MM.1S (cell line): Measurements from ENCODE around the gene UGT1A5.

Experiments
- DNase-seq: peaks from one replicate; pipeline ENCODE4 v3.0.0-alpha.2; 2015
- H2AFZ ChIP-seq: fragments of 300-600 bp; sonication (generic); 2 replicates; pipeline ENCODE4 v1.6.0; 2016; ENCODE audit warnings: antibody characterized with exemption, low read length
- H3F3A ChIP-seq: fragments of 300-600 bp; sonication (generic); 2 replicates; pipeline ENCODE4 v1.6.1; 2016; ENCODE audit warnings: mild to moderate bottlenecking, antibody characterized with exemption, low read length, moderate library complexity, mixed read lengths; ENCODE audit not compliant: insufficient read depth
- H3K27ac ChIP-seq: fragments of 300-600 bp; sonication (generic); 2 replicates; pipeline ENCODE4 v1.5.1; 2016; ENCODE audit warnings: mild to moderate bottlenecking, low read length
- H3K27me3 ChIP-seq: fragments of 300-600 bp; sonication (generic); replicated peaks from 2 replicates; pipeline ENCODE4 v1.6.0; 2016; ENCODE audit warnings: low read length; ENCODE audit not compliant: insufficient read depth
- H3K36me3 ChIP-seq: fragments of 300-600 bp; sonication (generic); replicated peaks from 2 replicates; pipeline ENCODE4 v1.6.1; 2016; ENCODE audit warnings: mild to moderate bottlenecking, low read length, mixed read lengths; ENCODE audit not compliant: insufficient read depth
- H3K4me1 ChIP-seq: fragments of 300-600 bp; sonication (generic); 2 replicates; pipeline ENCODE4 v1.6.1; 2016; ENCODE audit warnings: low read length, mixed read lengths
- H3K4me2 ChIP-seq: fragments of 300-600 bp; sonication (generic); 2 replicates; pipeline ENCODE4 v1.6.0; 2016; ENCODE audit warnings: low read depth, low read length
- H3K4me3 ChIP-seq: fragments of 300-600 bp; sonication (generic); 2 replicates; pipeline ENCODE4 v1.5.1; 2016; ENCODE audit warnings: low read length, mixed read lengths
- H3K79me2 ChIP-seq: fragments of 300-600 bp; sonication (generic); 2 replicates; pipeline ENCODE4 v1.6.1; 2016; ENCODE audit warnings: mixed run types, low read length, mixed read lengths
- H3K9ac ChIP-seq: fragments of 300-600 bp; sonication (generic); 2 replicates; pipeline ENCODE4 v1.6.1; 2016; ENCODE audit warnings: low read length, mixed read lengths
- H3K9me2 ChIP-seq: fragments of 300-600 bp; sonication (generic); replicated peaks from 2 replicates; pipeline ENCODE4 v1.6.1; 2016; ENCODE audit warnings: mild to moderate bottlenecking, low read length, mixed read lengths; ENCODE audit not compliant: insufficient read depth
- H3K9me3 ChIP-seq: fragments of 300-600 bp; sonication (generic); replicated peaks from 2 replicates; pipeline ENCODE4 v1.6.1; 2016; ENCODE audit warnings: mild to moderate bottlenecking, low read length, mixed read lengths; ENCODE audit not compliant: insufficient read depth
- H4K20me1 ChIP-seq: fragments of 300-600 bp; sonication (generic); 2 replicates; pipeline ENCODE4 v1.6.1; 2016; ENCODE audit warnings: mild to moderate bottlenecking, low read length, moderate library complexity, mixed read lengths; ENCODE audit not compliant: insufficient read depth
- CTCF ChIP-seq: fragments of 300-600 bp; sonication (generic); IDR thresholded peaks from 2 replicates; pipeline ENCODE4 v1.5.1; 2016; ENCODE audit warnings: antibody characterized with exemption, low read length, mixed read lengths
- EZH2 ChIP-seq: fragments of 300-600 bp; sonication (generic); optimal IDR thresholded peaks from 2 replicates; pipeline ENCODE3; 2017; ENCODE audit warnings: low read depth, mild to moderate bottlenecking, antibody characterized with exemption, low read length, mixed read lengths
- EZH2phosphoT487 ChIP-seq: fragments of 300-600 bp; sonication (generic); IDR thresholded peaks from 2 replicates; pipeline ENCODE4 v1.6.1; 2018; ENCODE audit warnings: antibody characterized with exemption, low read length

The UGT1A5 gene

GRCh38 chr2:233691443-233692433, 21.0 kb upstream of the UGT1A5 start:
- no peaks in the 10 kb centered on the region for H3K9me3 ChIP-seq
- no peaks in the 10 kb centered on the region for H4K20me1 ChIP-seq
- no peak for DNase-seq
- H3K4me1 ChIP-seq: no peaks in the 10 kb centered on the region
- H3K27ac ChIP-seq: no peak overlapping the region
- no peak overlapping the region for H3K9ac ChIP-seq
- TF ChIP-seq CTCF: no peak
- no peak for TF ChIP-seq EZH2phosphoT487
- no peak for TF ChIP-seq EZH2
- no peak overlapping the region for H2AFZ ChIP-seq
- no peak overlapping the region for H3K4me2 ChIP-seq
- H3K4me3 ChIP-seq: no peak overlapping the region
- H3K9me2 ChIP-seq: no peaks in the 10 kb centered on the region
- no peaks in the 10 kb centered on the region for H3K36me3 ChIP-seq
- H3F3A ChIP-seq: no peaks in the 10 kb centered on the region
- H3K79me2 ChIP-seq: no peaks in the 10 kb centered on the region
- no peaks in the 10 kb centered on the region for H3K27me3 ChIP-seq

- Histone ChIP-seq H2AFZ (no peak within 1 kb of the TSS), H3K9me3 (no peaks in the 10 kb centered on the region), H3K36me3 (no peaks in the 10 kb centered on the region), H4K20me1 (no peaks in the 10 kb centered on the region), H3F3A (no peaks in the 10 kb centered on the region), H3K79me2 (no peaks in the 10 kb centered on the region), H3K9ac (no peak within 1 kb of the TSS), H3K4me1 (no peaks in the 10 kb centered on the region), H3K4me3 (no peak within 1 kb of the TSS), H3K27ac (no peak within 1 kb of the TSS), H3K9me2 (no peaks in the 10 kb centered on the region), H3K27me3 (no peaks in the 10 kb centered on the region), H3K4me2 (no peak within 1 kb of the TSS)
- TF ChIP-seq EZH2 (no peak), CTCF (no peak), EZH2phosphoT487 (no peak)
- no peak for DNase-seq
Measured at GRCh38 chr2:233692648-233693047, 20.1 kb upstream of the UGT1A5 start, which contains the start of gene UGT1A6. TSS of gene UGT1A6 (plus strand) at chr2:233692890. CDS start at chr2:233693005, 115 bp downstream.

- Histone ChIP-seq H3K27ac (no peak overlapping the region), H2AFZ (no peak overlapping the region), H3K79me2 (no peaks in the 10 kb centered on the region), H3K4me3 (no peak overlapping the region), H3K36me3 (no peaks in the 10 kb centered on the region), H3K4me2 (no peak overlapping the region), H3K9ac (no peak overlapping the region), H3F3A (no peaks in the 10 kb centered on the region), H3K27me3 (no peaks in the 10 kb centered on the region), H3K9me3 (no peaks in the 10 kb centered on the region), H4K20me1 (no peaks in the 10 kb centered on the region), H3K4me1 (no peaks in the 10 kb centered on the region), H3K9me2 (no peaks in the 10 kb centered on the region)
- no peak for DNase-seq
- no peak for TF ChIP-seq EZH2phosphoT487
- TF ChIP-seq EZH2: no peak
- no peak for TF ChIP-seq CTCF
Measured at GRCh38 chr2:233693963-233694362, 18.7 kb upstream of the UGT1A5 start.
